Liver (tissue), 9 donors: Measurements from ENCODE around the gene ABCC1. TPM values are rescaled to one million over a fixed set of nuclear protein-coding genes. Genes with fewer than 3 reads are reported as not detected.

ENCODE experiments used
- DNase-seq: peaks from one replicate; pipeline ENCODE4 v3.0.0-alpha.2; 2017; ENCODE audit warnings: low spot score
- H3K27ac ChIP-seq, 2 donors: one replicate each; pipeline ENCODE4 v1.7.0; 2013; ENCODE audit warnings: inconsistent platforms in 2 of 2, low read length in 2 of 2, control low read depth in 1 of 2, low read depth in 1 of 2, mild to moderate bottlenecking in 1 of 2
- H3K27me3 ChIP-seq, 4 donors: one replicate each; pipeline versions ENCODE4 v1.6.1 to v1.7.0; 2013; ENCODE audit warnings: low read length in 3 of 4, inconsistent platforms in 1 of 4, mild to moderate bottlenecking in 1 of 4, moderate library complexity in 1 of 4; ENCODE audit not compliant: control insufficient read depth in 4 of 4, insufficient read depth in 4 of 4
- H3K36me3 ChIP-seq, 4 donors: one replicate each; pipeline versions ENCODE4 v1.6.1 to v1.7.0; 2013; ENCODE audit warnings: low read length in 3 of 4, mild to moderate bottlenecking in 3 of 4, low read depth in 1 of 4, moderate library complexity in 1 of 4; ENCODE audit not compliant: control insufficient read depth in 4 of 4, insufficient read depth in 3 of 4
- H3K4me1 ChIP-seq, 4 donors: one replicate each; pipeline versions ENCODE4 v1.6.1 to v1.7.0; 2013; ENCODE audit warnings: low read length in 3 of 4, mild to moderate bottlenecking in 3 of 4, moderate library complexity in 1 of 4; ENCODE audit not compliant: control insufficient read depth in 4 of 4, insufficient read depth in 4 of 4
- H3K4me3 ChIP-seq, 3 donors: one replicate each; pipeline versions ENCODE4 v1.6.1 to v1.7.0; 2013; ENCODE audit warnings: low read length in 3 of 3, control low read depth in 1 of 3, low read depth in 1 of 3, mild to moderate bottlenecking in 1 of 3
- H3K9ac ChIP-seq, 2 donors: one replicate each; pipeline ENCODE4 v1.7.0; 2013; ENCODE audit warnings: low read length in 2 of 2, mild to moderate bottlenecking in 2 of 2, moderate library complexity in 2 of 2, control low read depth in 1 of 2, low read depth in 1 of 2
- H3K9me3 ChIP-seq, 4 donors: one replicate each; pipeline versions ENCODE4 v1.6.1 to v1.7.0; 2013; ENCODE audit warnings: low read length in 3 of 4; ENCODE audit not compliant: control insufficient read depth in 4 of 4
- CTCF ChIP-seq: fragments of 150-350 bp; IDR thresholded peaks from 2 replicates; pipeline ENCODE4 v1.5.1; 2017; ENCODE audit warnings: improper control_type of control experiment, low read depth, low read length; ENCODE audit not compliant: missing input control
- EGR1 ChIP-seq, 2 donors: IDR thresholded peaks; 2 replicates each; pipeline ENCODE4 v1.6.1; 2016 to 2018; ENCODE audit warnings: antibody characterized with exemption in 2 of 2, low read depth in 2 of 2
- FOXA1 ChIP-seq: IDR thresholded peaks from 2 replicates; pipeline ENCODE4 v1.6.1; 2016; ENCODE audit warnings: antibody characterized with exemption
- FOXA2 ChIP-seq: IDR thresholded peaks from 2 replicates; pipeline ENCODE4 v1.6.1; 2016; ENCODE audit warnings: antibody characterized with exemption
- GABPA ChIP-seq, 2 donors: IDR thresholded peaks in 1 of 2; conservative IDR thresholded peaks in 1 of 2; 2 replicates each; pipeline ENCODE4 v1.6.1; 2016; ENCODE audit warnings: antibody characterized with exemption in 2 of 2, mild to moderate bottlenecking in 1 of 2, moderate library complexity in 1 of 2
- HNF4A ChIP-seq, 2 donors: conservative IDR thresholded peaks; 2 replicates each; pipeline ENCODE4 v1.6.1; 2016; ENCODE audit warnings: antibody characterized with exemption in 2 of 2, mild to moderate bottlenecking in 2 of 2
- HNF4G ChIP-seq: IDR thresholded peaks from 2 replicates; pipeline ENCODE4 v1.6.1; 2016; ENCODE audit warnings: antibody characterized with exemption
- JUND ChIP-seq, 2 donors: IDR thresholded peaks; 2 replicates each; pipeline ENCODE4 v1.6.1; 2016; ENCODE audit warnings: antibody characterized with exemption in 2 of 2
- NR2F2 ChIP-seq: IDR thresholded peaks from 2 replicates; pipeline ENCODE4 v1.6.1; 2016; ENCODE audit warnings: antibody characterized with exemption
- RAD21 ChIP-seq, 2 donors: IDR thresholded peaks; 2 replicates each; pipeline ENCODE4 v1.6.1; 2016; ENCODE audit warnings: antibody characterized with exemption in 2 of 2, mild to moderate bottlenecking in 2 of 2
- REST ChIP-seq: IDR thresholded peaks from 2 replicates; pipeline ENCODE4 v1.6.1; 2016; ENCODE audit warnings: antibody characterized with exemption, mild to moderate bottlenecking
- RXRA ChIP-seq, 2 donors: IDR thresholded peaks; 2 replicates each; pipeline ENCODE4 v1.6.1; 2017 to 2018; ENCODE audit warnings: antibody characterized with exemption in 2 of 2, mild to moderate bottlenecking in 1 of 2
- SP1 ChIP-seq: IDR thresholded peaks from 2 replicates; pipeline ENCODE4 v1.6.1; 2018; ENCODE audit warnings: antibody characterized with exemption, mild to moderate bottlenecking
- TAF1 ChIP-seq: conservative IDR thresholded peaks from 2 replicates; pipeline ENCODE4 v1.6.1; 2016; ENCODE audit warnings: antibody characterized with exemption, mild to moderate bottlenecking
- YY1 ChIP-seq: IDR thresholded peaks from 2 replicates; pipeline ENCODE4 v1.6.1; 2016; ENCODE audit warnings: antibody characterized with exemption, mild to moderate bottlenecking
- WGBS: extraction: QIAGEN DNeasy Blood & Tissue Kit; methylation state at CpG from one replicate; pipeline ENCODE4 v1.1.7; 2013; 5-methylcytosine and 5-hydroxymethylcytosine counted together
- polyA plus RNA-seq, 2 donors: library from polyadenylated mRNA; stranded (reverse) in 1 of 2; unstranded in 1 of 2; fragments of 200-250 nt in 1 of 2; fragments of >200 nt in 1 of 2; fragmentation: Nextera tagmentation in 1 of 2; extraction: Ambion mirVana in 1 of 2; gene quantifications; one replicate each; pipeline versions ENCODE4 v1.2.1 to v1.2.3, GENCODE V29; 2013 to 2015
- total RNA-seq, 2 donors: library from RNA; depleted of rRNA; stranded (reverse); fragments of >200 nt; gene quantifications; one replicate each; pipeline ENCODE4 v1.2.3, GENCODE V29; 2014
- TF ChIP-seq, protein P1 (sequence below): IDR thresholded peaks from 2 replicates; pipeline ENCODE4 v1.6.1; 2016; ENCODE audit warnings: antibody characterized with exemption
- TF ChIP-seq, protein P2 (sequence below): IDR thresholded peaks from 2 replicates; pipeline ENCODE4 v1.6.1; 2016; ENCODE audit warnings: antibody characterized with exemption
- TF ChIP-seq, protein P3 (sequence below): IDR thresholded peaks from 2 replicates; pipeline ENCODE4 v1.6.1; 2016; ENCODE audit warnings: antibody characterized with exemption
- donor health status: healthy.
- donor health status: healthy.
- donor health status: healthy.
- donor health status: healthy.
- donor health status: healthy.

ABCC1 gene
- total and polyA plus RNA-seq, 4 donors: 0.85 to 7.7 (median 4.2) TPM

DNA sequence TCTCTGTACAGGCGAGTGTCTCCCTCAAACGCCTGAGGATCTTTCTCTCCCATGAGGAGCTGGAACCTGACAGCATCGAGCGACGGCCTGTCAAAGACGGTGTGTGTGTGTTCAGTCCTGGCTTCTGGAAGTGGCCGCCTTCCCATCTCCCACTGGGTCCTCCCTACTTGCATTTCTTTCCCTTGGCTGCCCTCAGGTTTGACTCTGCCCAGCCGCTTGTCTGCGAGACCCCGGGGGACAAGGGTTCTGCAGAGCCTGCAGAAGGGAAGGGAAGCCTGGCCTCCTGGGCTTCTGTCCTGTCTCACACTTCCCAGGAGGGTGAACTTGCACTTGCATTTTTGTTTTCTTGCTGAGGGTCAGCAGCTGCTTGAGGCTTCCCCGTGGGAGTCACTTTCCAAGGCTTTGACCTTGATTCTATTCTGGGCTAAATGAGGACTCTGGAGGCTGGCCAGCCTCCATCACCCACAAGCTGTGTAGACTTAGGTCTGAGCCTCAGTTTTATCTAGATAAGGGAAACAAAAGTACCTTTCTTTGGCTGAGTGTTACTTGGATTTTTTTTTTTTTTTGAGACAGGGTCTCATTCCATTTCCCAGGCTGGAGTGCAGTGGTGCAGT, 122.3 kb downstream of the ABCC1 start:
- Histone ChIP-seq H3K27ac (no peak overlapping the region), H3K4me3 (no peak overlapping the region), H3K36me3 (peaks cover 0 to 2% (median 0%) of the 10 kb centered on the region in 4 donors), H3K27me3 (no peaks in the 10 kb centered on the region), H3K9ac (no peak overlapping the region), H3K9me3 (no peaks in the 10 kb centered on the region), H3K4me1 (peaks cover 0 to 5% (median 0%) of the 10 kb centered on the region in 4 donors)
- WGBS: 76% methylated on average over 11 of the region's 11 CpGs
- DNase-seq: no peak
- TF ChIP-seq RXRA (IDR thresholded peaks at IDR 0.05) (peak in 1 of 2 donors; percentile 15), NR2F2 (peak; percentile 77)
- TF ChIP-seq, protein P1, sequence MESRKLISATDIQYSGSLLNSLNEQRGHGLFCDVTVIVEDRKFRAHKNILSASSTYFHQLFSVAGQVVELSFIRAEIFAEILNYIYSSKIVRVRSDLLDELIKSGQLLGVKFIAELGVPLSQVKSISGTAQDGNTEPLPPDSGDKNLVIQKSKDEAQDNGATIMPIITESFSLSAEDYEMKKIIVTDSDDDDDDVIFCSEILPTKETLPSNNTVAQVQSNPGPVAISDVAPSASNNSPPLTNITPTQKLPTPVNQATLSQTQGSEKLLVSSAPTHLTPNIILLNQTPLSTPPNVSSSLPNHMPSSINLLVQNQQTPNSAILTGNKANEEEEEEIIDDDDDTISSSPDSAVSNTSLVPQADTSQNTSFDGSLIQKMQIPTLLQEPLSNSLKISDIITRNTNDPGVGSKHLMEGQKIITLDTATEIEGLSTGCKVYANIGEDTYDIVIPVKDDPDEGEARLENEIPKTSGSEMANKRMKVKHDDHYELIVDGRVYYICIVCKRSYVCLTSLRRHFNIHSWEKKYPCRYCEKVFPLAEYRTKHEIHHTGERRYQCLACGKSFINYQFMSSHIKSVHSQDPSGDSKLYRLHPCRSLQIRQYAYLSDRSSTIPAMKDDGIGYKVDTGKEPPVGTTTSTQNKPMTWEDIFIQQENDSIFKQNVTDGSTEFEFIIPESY: no peak

- no peak overlapping the region for H3K27ac ChIP-seq
- H3K9me3 ChIP-seq: no peaks in the 10 kb centered on the region
- peaks cover 0 to 2% (median 0%) of the 10 kb centered on the region in 4 donors for H3K36me3 ChIP-seq
- no peak for DNase-seq
- no peak for TF ChIP-seq EGR1 (IDR thresholded peaks at IDR 0.05; ENCODE audit: low read depth in 2 of 2)
- no peak for TF ChIP-seq RAD21 (IDR thresholded peaks at IDR 0.05)
- TF ChIP-seq RXRA (IDR thresholded peaks at IDR 0.05): no peak
- TF ChIP-seq FOXA2: no peak
- TF ChIP-seq NR2F2: no peak
- no peak for TF ChIP-seq FOXA1
- no peak for TF ChIP-seq REST
- no peak for TF ChIP-seq HNF4A (conservative IDR thresholded peaks at IDR 0.05)
- no peak for TF ChIP-seq TAF1
- TF ChIP-seq, protein P2, sequence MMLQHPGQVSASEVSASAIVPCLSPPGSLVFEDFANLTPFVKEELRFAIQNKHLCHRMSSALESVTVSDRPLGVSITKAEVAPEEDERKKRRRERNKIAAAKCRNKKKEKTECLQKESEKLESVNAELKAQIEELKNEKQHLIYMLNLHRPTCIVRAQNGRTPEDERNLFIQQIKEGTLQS: no peak
- no peak for TF ChIP-seq SP1
- TF ChIP-seq, protein P3, sequence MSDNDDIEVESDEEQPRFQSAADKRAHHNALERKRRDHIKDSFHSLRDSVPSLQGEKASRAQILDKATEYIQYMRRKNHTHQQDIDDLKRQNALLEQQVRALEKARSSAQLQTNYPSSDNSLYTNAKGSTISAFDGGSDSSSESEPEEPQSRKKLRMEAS: no peak
- no peak for TF ChIP-seq HNF4G
- no peak for TF ChIP-seq CTCF
- TF ChIP-seq YY1: no peak
- TF ChIP-seq GABPA (IDR thresholded peaks at IDR 0.05 in 1 of 2, conservative IDR thresholded peaks at IDR 0.05 in 1 of 2): no peak
- TF ChIP-seq, protein P1: no peak
- no peak for TF ChIP-seq JUND (IDR thresholded peaks at IDR 0.05)
- H3K4me3 ChIP-seq: no peak overlapping the region
- no peak overlapping the region for H3K9ac ChIP-seq
- H3K4me1 ChIP-seq: peaks cover 0 to 5% (median 0%) of the 10 kb centered on the region in 4 donors
- H3K27me3 ChIP-seq: no peaks in the 10 kb centered on the region
- WGBS: 89% methylated on average over 2 of the region's 2 CpGs
These were observed 123.7 kb downstream of the ABCC1 start for GRCh38 chr16:16073001-16073545.
